HEK293T (cell line): Measurements from ENCODE around the gene TENM3.

Experiments used
- CTCF ChIA-PET: fragments of 350-600 bp; formaldehyde crosslinking; extraction: SDS; loops from one replicate; lab custom pipeline; 2021; ENCODE audit warnings: antibody characterized with exemption, inconsistent platforms; lab: Yijun Ruan, JAX
- POLR2A ChIA-PET: fragments of 350-600 bp; formaldehyde crosslinking; extraction: SDS; loops from one replicate; lab custom pipeline; 2020; ENCODE audit warnings: antibody characterized with exemption, inconsistent platforms; lab: Yijun Ruan, JAX
- DNase-seq: peaks from one replicate; pipeline ENCODE4 v3.0.0; 2012; ENCODE audit warnings: mixed read lengths; ENCODE audit errors: extremely low spot score
- ARNT ChIP-seq: fragments of 450-650 bp; IDR thresholded peaks from 2 replicates; pipeline ENCODE4 v1.6.1; 2017; ENCODE audit warnings: mild to moderate bottlenecking
- BHLHE40 ChIP-seq: fragments of 450-650 bp; IDR thresholded peaks from 2 replicates; pipeline ENCODE4 v1.6.1; 2016; ENCODE audit warnings: mild to moderate bottlenecking, moderate library complexity, borderline replicate concordance
- CTBP1 ChIP-seq: fragments of 450-650 bp; IDR thresholded peaks from 2 replicates; pipeline ENCODE4 v1.6.1; 2016; ENCODE audit warnings: borderline replicate concordance
- ELF4 ChIP-seq: fragments of 450-650 bp; IDR thresholded peaks from 2 replicates; pipeline ENCODE4 v1.6.1; 2017; ENCODE audit warnings: antibody characterized with exemption
- FOXA1 ChIP-seq: fragments of 450-650 bp; IDR thresholded peaks from 2 replicates; pipeline ENCODE4 v1.6.1; 2016; ENCODE audit warnings: mild to moderate bottlenecking
- FOXK2 ChIP-seq: fragments of 450-650 bp; IDR thresholded peaks from 2 replicates; pipeline ENCODE4 v1.6.1; 2016; ENCODE audit warnings: mild to moderate bottlenecking
- FOXM1 ChIP-seq: fragments of 450-650 bp; IDR thresholded peaks from 2 replicates; pipeline ENCODE4 v1.6.1; 2017; ENCODE audit warnings: mild to moderate bottlenecking, borderline replicate concordance
- HDGF ChIP-seq: fragments of 450-650 bp; IDR thresholded peaks from 2 replicates; pipeline ENCODE4 v1.6.1; 2017; ENCODE audit warnings: antibody characterized with exemption, borderline replicate concordance
- L3MBTL2 ChIP-seq: fragments of 450-650 bp; conservative IDR thresholded peaks from 2 replicates; pipeline ENCODE4 v1.6.1; 2016; ENCODE audit warnings: mild to moderate bottlenecking
- LEF1 ChIP-seq: fragments of 450-650 bp; IDR thresholded peaks from 2 replicates; pipeline ENCODE4 v1.6.1; 2017; ENCODE audit warnings: mild to moderate bottlenecking, borderline replicate concordance
- NFRKB ChIP-seq: fragments of 450-650 bp; IDR thresholded peaks from 2 replicates; pipeline ENCODE4 v1.6.1; 2016; ENCODE audit warnings: mild to moderate bottlenecking, moderate library complexity
- PKNOX1 ChIP-seq: fragments of 450-650 bp; IDR thresholded peaks from 2 replicates; pipeline ENCODE4 v1.6.1; 2016
- SP1 ChIP-seq: fragments of 450-650 bp; IDR thresholded peaks from 2 replicates; pipeline ENCODE4 v1.6.1; 2017
- SUZ12 ChIP-seq: fragments of 450-650 bp; IDR thresholded peaks from 2 replicates; pipeline ENCODE4 v1.6.1; 2016; ENCODE audit warnings: mild to moderate bottlenecking
- TARDBP ChIP-seq: fragments of 450-650 bp; IDR thresholded peaks from 2 replicates; pipeline ENCODE4 v1.6.1; 2016
- ZNF384 ChIP-seq: fragments of 450-650 bp; IDR thresholded peaks from 2 replicates; pipeline ENCODE4 v1.6.1; 2016

TENM3 gene

DNA sequence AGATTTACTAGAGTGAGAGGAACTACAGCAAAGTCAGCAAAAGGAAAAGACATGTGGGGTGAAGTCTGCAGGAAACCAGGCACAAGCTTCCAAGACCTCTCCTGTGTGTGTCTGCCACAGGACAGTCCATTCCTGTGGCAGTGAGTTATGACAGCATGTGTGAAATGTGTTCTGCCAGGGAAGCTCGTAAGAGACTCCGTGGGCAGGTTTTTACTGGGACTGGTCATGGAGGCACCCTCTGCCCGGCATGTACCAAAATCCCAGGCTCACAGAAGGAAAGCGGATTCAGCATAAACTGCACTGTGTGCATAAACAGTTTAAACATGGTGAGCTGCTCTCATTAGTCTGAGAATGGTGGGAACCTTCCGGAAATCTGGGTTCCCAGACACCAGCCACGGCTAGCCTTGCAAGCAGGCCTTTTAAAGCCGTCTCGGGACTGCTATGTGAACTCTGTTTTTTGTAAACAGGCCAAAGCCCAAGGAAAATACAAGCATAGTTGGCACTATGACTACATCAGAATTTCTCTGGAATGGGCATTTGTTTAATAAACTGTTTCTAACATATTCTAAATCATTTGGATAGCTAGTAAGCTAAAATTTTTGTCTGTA lies 288.5 kb downstream of the TENM3 start:
- no peak for DNase-seq
- ChIA-PET POLR2A (no interaction called here), CTCF (no interaction called here)
- TF ChIP-seq SP1 (no peak), FOXM1 (no peak), FOXK2 (no peak), CTBP1 (no peak), ARNT (no peak), HDGF (no peak), ZNF384 (no peak), L3MBTL2 (no peak), LEF1 (no peak), NFRKB (no peak), TARDBP (no peak)

DNA sequence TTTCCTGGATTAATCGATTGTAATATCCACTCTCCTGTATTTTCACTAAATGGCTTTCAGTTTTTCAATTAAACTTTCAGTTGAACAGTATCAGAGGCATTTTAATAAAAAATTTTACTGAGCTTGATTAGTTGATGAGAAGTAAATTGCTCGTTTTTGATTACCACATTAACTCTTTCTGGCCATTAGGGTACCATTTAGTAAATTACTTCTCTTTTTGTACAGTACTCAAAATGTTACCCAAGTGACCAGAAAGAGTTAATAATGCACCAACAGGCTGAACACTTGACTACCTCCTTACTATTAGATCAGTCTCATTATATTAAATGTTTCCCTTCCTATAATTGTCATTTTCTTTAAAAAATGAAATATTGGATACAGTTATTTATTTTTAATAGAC lies 289.2 kb downstream of the TENM3 start:
- TF ChIP-seq LEF1 = no peak
- TF ChIP-seq TARDBP = no peak
- TF ChIP-seq CTBP1 = no peak
- no peak for TF ChIP-seq L3MBTL2
- TF ChIP-seq HDGF = no peak
- no peak for DNase-seq
- ChIA-PET CTCF (no interaction called here), POLR2A (no interaction called here)

DNA sequence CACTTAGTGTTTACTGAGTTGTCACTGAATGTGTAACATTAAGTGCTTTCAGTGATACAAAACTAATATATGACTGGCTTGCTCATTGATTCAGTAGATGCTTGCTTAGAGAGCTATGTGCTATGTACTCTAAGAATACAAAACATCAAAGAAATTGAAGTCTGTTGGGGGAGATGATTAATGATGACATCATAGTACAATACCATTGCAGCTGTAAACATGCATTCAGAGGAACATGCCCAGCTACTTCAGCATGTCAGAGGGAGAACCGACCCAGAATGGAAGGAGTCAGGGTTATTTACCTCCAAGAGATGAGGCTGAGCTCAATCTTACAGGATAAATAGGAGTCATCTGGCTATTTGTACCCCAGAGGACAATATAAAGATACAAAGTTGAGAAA lies 290.8 kb downstream of the TENM3 start:
- no peak for DNase-seq
- ChIA-PET POLR2A (no interaction called here), CTCF (no interaction called here)
- TF ChIP-seq BHLHE40 = no peak
- no peak for TF ChIP-seq ZNF384
- no peak for TF ChIP-seq FOXA1
- no peak for TF ChIP-seq TARDBP
- TF ChIP-seq SUZ12 = no peak
- TF ChIP-seq FOXK2 = no peak
- TF ChIP-seq L3MBTL2 = no peak
- no peak for TF ChIP-seq FOXM1
- TF ChIP-seq LEF1 = no peak
- TF ChIP-seq HDGF = no peak
- no peak for TF ChIP-seq CTBP1
- no peak for TF ChIP-seq NFRKB
- TF ChIP-seq ELF4 = no peak
- no peak for TF ChIP-seq SP1
- TF ChIP-seq ARNT = no peak
- no peak for TF ChIP-seq PKNOX1

- ChIA-PET POLR2A (no interaction called here), CTCF (interaction anchor here (1.0 to 1.5 kb wide), 2 partner anchors 8 to 17 kb away, joined by 3 read pairs; no protein-coding TSS in a partner anchor)
- no peak for DNase-seq
- TF ChIP-seq ELF4 (no peak), CTBP1 (no peak), FOXA1 (no peak), TARDBP (no peak), SUZ12 (no peak), L3MBTL2 (no peak), FOXK2 (no peak), SP1 (no peak), HDGF (no peak), ZNF384 (no peak), LEF1 (no peak), NFRKB (no peak), BHLHE40 (no peak), ARNT (no peak)
These were observed 293.1 kb downstream of the TENM3 start for GRCh38 chr4:182536221-182536811.

DNA sequence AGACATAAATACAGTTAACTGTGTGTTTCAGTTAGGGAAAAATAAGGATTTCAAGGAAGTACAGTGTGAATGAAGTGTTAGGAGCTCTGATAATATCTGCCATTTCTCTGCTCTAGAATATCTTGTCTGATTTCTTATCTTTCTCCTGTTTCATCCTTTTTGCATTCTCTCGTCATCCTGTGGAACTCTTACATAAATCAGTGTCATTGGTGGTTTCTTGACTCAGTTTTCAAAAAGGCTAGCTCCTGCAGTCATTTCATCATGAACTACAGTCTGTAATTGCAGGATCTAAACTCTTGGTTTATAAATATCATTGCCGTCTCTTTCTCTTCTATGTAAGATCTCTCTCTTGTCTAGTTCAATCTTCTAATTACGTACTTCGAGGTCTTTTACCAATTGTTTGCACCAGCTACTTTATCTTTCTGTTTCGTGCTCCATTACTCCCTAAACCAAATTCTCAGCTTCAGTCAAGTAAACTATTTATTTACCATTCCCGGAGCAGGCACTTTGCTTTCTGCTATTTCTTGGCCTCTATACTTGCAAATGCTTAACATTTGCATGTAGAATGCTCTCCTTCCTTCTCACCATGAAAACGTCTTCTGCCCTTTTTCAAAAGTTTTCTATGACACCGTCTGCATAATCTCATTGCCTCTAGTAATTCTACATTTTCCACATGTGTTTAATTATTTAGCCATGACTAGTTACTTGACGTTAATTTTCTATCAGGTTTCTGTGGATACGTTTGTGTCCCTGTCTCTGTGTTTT lies 294.0 kb downstream of the TENM3 start:
- POLR2A ChIA-PET = no interaction called here
- no peak for DNase-seq
- no peak for TF ChIP-seq PKNOX1
- CTCF ChIA-PET = interaction anchor here (1.5 kb wide), 1 partner anchor 8 kb away, joined by 3 read pairs; no protein-coding TSS in a partner anchor

DNA sequence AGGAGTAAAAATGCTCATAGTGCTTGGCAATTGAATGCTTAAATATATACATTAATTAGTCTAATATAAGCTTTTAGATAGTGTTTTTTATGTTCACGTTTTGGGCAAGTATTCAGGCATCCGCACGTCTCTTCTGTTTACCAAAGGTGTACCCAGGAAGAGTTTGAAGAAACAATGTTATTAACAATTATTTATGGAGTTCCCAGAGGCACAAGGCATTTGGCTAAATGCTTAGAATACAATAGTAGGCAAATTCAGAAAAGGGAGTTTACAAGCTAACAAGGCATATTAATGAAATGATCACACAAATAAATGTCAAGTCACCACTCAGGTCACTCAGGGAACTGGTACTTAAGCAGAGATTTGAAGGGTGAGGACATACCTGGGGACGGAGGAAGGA lies 294.8 kb downstream of the TENM3 start:
- no peak for DNase-seq
- TF ChIP-seq SUZ12 (no peak), NFRKB (no peak), ZNF384 (no peak), L3MBTL2 (no peak), ELF4 (no peak), BHLHE40 (no peak), FOXK2 (no peak), CTBP1 (no peak)
- POLR2A ChIA-PET = no interaction called here
- CTCF ChIA-PET = no interaction called here

GRCh38 chr4:182540496-182540895 lies 297.3 kb downstream of the TENM3 start:
- ChIA-PET POLR2A (no interaction called here), CTCF (no interaction called here)
- no peak for TF ChIP-seq SUZ12
- no peak for TF ChIP-seq BHLHE40
- DNase-seq = no peak
